Lower leg skin (tissue), 3 donors: Measurements from ENCODE around the gene CYP26B1.

Experiments
- CTCF ChIP-seq, 3 donors: fragments of 450-650 bp; IDR thresholded peaks; one replicate each; pipeline ENCODE4 v1.5.1; 2016; ENCODE audit warnings: antibody characterized with exemption in 3 of 3, mild to moderate bottlenecking in 3 of 3, moderate library complexity in 2 of 3
- POLR2A ChIP-seq, 2 donors: fragments of 450-650 bp; IDR thresholded peaks; one replicate each; pipeline ENCODE4 v1.6.1; 2016 to 2017; ENCODE audit warnings: antibody characterized with exemption in 2 of 2, mild to moderate bottlenecking in 1 of 2, moderate library complexity in 1 of 2

- TF ChIP-seq POLR2A (IDR thresholded peaks at IDR 0.05): no peak
- no peak for TF ChIP-seq CTCF (IDR thresholded peaks at IDR 0.05)
Observed at GRCh38 chr2:72166279-72166678, 18.6 kb upstream of the CYP26B1 start.
